GM19099 (cell line): ENCODE measurements around the gene EHBP1.

Source experiments
- POLR2A ChIP-seq: IDR thresholded peaks from 3 replicates; pipeline ENCODE4 v1.6.1; 2011; ENCODE audit warnings: low read depth; ENCODE audit not compliant: insufficient read length; ENCODE audit errors: extremely low read depth

EHBP1 gene

DNA sequence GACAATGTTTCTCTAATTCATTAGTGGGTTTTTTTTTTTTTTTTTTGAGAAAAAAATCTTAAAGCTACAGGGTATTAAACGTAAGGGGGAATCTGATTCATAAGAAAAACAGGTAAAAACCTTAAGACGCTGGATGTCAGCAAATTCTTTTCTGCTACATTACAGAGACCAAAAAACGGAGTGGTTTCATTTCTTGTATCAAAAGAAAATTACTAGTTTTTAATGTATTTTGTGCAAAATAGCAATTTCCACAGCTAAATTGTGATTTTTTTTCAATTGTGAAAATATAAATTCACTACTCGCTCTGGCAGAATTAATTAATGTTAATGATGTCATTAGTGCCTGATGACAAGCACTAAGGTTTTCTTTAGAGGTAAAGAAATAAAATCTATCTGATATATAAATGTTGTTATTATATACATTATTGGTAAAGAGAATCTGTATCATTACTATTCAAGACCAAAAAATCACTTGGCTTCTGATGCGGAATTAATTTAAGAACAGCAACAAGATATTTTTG, 355.0 kb downstream of the EHBP1 start:
- no peak for TF ChIP-seq POLR2A

DNA sequence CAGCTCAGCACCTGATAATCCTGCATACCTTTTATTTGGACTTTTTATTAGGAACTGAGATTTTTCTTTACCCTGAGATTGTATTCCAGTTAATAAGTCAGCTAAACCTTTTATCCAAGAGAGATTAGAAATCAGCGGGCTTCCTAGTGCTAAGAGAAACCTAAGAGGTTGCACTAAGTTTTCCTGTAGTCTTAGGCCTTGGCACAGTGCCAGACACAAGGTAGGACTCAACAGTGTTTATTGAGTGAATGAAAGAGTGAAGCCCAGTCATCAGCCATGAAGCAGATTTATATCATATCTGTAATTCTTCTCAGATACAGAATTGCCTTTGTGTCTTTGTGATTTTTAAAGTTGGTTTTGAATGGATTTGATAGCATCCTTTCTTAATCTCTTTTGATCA, 358.7 kb downstream of the EHBP1 start:
- no peak for TF ChIP-seq POLR2A

DNA sequence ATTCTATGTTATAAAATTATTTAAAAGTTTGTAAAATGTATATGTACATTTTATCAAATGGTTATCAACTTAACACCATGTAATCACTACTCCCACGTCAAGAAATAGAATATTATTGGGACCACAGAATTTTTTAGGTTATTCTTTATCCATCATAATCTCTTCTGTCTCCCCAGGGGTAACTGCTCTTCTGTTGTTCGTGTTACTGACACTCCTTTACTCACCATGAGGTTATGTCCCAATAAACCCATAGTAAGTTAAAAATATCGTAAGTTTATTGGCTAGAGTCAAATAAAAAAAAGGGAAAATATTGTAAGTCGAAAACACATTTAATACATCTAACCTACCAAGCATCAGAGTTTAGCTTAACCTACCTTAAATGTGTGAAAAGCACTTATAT, 359.1 kb downstream of the EHBP1 start:
- no peak for TF ChIP-seq POLR2A

DNA sequence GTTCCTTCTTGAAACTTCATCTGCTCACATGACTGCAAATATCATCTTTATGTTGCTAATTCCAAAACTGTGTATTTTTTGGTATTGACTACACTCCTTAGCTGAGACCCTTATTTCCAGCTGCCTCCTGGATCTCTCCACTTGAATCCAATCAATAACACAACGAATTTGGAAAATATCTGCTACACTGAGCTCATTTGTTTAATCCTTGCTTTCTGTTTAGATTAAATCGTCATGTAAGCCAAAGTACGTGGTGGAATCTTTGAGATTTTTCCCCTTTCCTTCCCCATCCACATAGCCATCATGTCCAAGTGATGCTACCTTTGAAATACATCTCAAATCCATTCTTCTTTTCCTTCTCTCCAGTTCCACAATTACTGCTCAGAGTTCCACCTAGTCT, 360.8 kb downstream of the EHBP1 start:
- TF ChIP-seq POLR2A: no peak

DNA sequence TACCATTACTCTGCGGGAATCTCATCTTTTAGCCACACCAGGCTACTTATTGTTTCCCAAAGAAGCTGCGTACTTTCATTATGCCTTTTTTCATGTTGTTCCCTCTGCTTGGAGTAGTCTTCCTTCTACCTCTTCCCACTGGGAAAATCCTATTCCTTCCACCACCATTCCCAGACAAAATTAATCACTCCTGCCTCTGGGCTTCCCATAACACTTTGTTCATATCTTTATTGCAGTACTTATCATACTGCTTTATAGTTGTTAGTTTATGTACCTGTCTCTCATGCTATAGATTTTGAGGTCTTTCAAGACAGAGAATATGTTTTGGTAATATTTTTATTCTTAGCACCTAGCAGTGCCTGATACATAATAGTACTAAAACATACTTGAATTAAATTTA, 361.3 kb downstream of the EHBP1 start:
- TF ChIP-seq POLR2A: no peak

DNA sequence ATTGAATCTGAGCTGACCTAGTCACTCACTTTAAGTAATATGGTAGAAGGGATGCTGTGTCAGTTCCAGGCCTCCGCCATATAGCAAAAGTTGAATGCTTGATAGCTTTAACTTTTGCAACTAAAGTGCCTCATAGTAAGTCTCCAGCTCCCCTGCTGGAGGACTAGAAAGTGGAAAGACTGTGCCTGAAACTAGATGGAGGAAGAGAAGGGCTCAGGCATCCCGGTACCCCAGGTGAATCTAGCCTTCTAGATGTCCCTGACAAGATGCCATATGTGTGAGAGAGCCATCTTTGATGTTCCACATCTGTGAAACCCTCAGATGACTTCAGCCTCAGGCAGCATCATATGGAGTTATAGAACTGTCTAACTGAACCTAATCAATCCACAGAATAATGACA, 366.2 kb downstream of the EHBP1 start:
- TF ChIP-seq POLR2A: no peak

DNA sequence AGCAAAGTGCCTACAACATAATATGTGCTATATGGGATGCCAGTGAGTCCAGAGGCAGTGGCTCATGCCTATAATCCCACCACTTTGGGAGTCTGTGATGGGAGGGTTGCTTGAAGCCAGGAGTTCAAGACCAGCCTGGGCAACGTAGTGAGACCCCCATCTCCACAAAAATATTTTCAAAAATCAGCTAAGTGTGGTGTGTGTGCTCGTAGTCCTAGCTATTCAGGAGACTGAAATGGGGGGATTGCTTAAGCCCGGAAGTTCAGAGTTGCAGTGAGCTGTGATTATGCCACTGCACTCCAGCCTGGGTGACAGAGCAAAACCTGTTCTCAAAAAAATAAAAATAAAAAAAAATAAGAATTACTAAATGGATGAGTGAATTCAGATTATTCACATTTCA, 368.5 kb downstream of the EHBP1 start:
- TF ChIP-seq POLR2A: no peak

DNA sequence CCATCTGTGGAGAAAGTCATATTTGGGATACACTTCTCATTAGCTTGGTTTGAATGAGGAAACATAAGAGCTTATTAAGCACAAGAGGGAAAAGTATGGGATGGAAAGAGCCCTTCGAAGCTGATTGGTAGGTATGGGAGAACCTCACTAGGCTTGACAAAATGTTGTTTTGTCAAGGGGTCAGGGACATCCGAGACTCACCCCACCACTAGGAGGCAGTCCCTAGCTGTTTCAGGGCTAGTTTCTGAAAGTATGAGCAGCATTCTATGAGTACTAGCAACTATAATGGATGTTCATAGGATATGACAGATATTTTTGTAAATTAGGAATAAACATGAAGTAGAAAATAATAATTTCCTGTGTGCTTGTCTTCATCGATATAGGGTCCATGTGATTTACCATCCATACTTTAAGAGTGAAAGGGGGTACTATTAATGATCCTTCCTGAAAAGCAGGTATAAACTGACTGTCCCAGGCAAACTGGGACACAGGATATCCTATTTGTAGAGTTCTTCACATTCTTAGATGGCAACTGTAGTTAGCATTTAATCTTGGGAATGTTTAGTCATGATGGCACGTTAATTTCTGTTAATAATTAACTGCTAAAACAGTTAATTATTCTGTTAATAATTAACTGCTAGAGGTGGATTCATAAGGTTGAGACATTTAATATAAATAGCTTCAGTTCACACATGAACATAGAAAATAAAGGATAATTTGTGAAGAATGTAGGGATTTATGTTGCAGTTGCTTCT, 373.5 kb downstream of the EHBP1 start:
- TF ChIP-seq POLR2A: no peak

DNA sequence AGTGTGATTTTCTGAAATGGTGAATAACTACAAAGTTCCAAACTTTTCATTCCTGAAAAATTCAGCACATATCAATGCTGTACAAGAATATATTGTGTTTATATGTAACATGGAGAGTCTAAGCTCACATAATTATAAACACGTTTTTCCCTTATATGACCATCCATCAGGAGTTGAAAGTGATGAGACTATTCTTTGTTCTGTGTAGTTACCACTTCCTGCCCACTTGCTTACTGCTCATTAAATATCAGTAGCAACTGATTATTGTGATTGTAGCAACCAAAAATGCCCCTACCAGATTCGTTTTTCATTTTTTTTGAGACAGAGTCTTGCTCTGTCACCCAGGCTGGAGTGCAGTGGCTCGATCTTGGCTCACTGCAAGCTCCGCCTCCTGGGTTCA, 375.9 kb downstream of the EHBP1 start:
- no peak for TF ChIP-seq POLR2A

DNA sequence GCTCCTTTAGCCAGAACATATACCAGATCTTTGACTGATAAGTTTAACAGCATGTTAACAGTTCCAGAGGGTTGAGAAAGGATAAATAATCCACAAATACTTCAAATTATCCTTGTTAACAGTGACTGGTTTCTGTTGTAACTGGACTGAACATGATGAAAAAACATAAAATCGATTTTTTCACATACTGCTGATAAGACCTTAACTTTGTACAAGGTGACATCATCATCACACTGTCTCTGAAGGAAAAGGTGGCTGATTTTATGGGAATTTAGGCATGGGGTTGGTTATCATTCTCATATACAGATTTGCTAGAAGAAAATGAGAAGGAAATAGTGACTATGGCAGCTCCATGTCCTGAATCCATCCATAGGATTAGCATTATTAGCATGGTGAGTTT, 381.2 kb downstream of the EHBP1 start:
- no peak for TF ChIP-seq POLR2A

DNA sequence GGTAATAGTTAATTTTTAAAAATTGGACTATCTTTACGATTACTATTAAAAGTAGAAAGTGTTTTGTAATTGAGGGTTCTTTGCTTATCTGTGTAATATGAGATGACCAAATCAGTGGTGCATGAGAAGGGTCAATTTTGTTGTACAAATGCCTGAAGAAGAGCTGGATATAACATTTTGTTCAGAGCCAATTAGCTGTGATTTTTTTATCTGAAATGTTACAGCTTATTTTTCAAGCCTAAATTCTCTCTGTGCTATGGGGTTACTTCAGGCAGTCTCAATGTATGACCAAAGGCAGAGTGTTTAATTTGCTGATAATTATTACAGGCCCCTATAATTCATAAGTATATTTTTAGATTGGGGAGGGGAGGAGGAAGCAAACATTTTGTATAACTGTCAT, 386.9 kb downstream of the EHBP1 start:
- TF ChIP-seq POLR2A: no peak

DNA sequence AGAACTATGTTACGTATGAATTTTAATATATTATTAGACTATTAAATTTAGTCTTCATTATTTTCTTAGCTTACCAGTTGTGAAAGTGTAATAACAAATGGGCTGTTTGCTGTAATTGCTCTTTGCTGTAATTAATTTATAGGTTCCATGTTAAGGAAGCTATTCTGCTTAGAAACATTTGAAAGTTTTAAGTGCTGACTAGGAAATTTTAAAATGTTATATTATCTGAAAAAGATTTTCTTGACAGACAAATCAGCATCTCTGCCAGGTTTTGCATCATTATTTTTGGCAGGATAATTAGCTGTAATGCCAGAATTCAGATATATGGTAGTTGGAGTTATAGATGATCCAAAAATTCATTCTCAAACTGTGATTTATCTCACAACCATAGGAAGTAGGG, 387.3 kb downstream of the EHBP1 start:
- no peak for TF ChIP-seq POLR2A

DNA sequence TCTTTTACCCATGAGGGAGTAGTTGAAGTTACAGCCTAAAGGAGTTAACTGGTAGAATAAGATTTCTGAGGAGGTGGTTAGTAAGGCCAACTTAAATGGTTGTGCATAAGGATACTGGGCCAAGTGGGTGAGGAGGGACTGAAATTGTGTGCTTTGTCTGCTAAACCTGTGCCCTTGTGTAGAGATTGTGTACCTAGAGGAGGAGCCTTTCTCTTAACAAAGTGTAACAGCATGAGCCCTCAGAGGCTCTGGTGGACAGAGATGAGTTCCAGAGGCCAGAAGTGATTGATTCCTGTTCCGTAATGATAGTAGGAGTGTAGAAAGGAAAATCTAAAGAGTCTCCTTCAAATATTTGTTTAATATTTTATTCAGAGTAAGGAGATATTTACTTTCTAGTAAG, 388.0 kb downstream of the EHBP1 start:
- no peak for TF ChIP-seq POLR2A
